ENCODE measurements around the gene NKG7. TPM values are rescaled to one million over a fixed set of nuclear protein-coding genes. Genes with fewer than 3 reads are reported as not detected.
"Not testable (repeated sequence)": the region's sequence is repeated elsewhere in the genome, so short reads cannot be mapped to it uniquely, and the experiment has no call there.

Gene NKG7, protein sequence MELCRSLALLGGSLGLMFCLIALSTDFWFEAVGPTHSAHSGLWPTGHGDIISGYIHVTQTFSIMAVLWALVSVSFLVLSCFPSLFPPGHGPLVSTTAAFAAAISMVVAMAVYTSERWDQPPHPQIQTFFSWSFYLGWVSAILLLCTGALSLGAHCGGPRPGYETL
- not detected for total RNA-seq

DNA sequence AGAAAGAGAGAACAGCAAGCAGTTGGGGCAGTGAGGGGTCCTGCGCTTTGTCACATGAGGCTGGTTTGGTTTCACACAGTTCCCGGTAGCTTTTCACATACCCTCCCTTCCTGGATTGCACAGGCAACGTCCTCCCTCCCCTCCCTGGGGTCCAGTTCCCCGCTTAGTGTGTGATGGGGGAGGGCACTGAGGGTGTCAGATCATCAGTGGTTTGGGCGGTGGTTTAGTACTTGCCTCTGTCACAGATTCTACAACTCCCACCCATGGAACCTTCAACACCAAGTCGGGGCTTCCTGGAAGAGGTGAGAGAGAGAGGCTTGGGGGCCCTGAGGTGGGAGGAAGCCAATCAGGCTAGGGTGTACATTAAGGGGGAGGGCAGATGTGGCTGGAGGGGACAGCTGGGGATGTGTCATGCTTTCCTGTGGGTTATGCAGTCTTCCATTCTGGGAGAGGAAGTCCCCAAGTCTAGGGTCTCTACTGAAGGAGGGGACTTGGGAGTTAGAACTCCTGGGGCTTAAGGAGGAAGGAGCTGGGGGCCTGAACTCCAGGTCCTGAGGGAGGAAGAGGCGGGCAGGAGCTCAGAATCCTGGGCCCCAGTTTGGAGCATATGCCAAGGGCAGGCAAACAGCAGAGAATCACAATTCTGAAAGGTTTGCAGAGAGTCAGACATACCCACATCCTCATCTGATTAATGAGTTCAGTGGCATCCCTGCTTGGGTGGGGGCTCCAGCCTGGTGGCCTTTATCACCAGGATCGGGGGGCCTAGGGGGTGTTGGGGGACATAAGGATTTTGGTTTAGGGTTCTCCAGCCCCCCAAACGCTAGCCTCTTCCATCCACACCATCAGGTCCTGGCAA, at the start of gene NKG7:
TSS of gene NKG7 (minus strand) at position 6 of the 856 bp plus-strand sequence. CDS start 119 bp downstream, outside the sequence.
- Histone ChIP-seq H3K27ac (no peak within 1 kb of the TSS), H3K4me3 (no peak within 1 kb of the TSS), H3K27me3 (no peaks in the 10 kb centered on the region), H3K36me3 (replicated peaks in 1 of 2; ENCODE audit: insufficient read depth in 1 of 2, low read depth in 2 of 2) (no peaks in the 10 kb centered on the region), H3K9me3 (no peaks in the 10 kb centered on the region), H3K4me1 (peaks cover 2% of the 10 kb centered on the region)
- WGBS, 2 donors = 36 to 42% methylated on average over 7 to 9 of the region's 9 CpGs
- no peak for ATAC-seq
- peak in 1 of 4 donors; percentile 32 for DNase-seq
- TF ChIP-seq POLR2A (IDR thresholded peaks at IDR 0.05) = no peak
- TF ChIP-seq, protein P1, sequence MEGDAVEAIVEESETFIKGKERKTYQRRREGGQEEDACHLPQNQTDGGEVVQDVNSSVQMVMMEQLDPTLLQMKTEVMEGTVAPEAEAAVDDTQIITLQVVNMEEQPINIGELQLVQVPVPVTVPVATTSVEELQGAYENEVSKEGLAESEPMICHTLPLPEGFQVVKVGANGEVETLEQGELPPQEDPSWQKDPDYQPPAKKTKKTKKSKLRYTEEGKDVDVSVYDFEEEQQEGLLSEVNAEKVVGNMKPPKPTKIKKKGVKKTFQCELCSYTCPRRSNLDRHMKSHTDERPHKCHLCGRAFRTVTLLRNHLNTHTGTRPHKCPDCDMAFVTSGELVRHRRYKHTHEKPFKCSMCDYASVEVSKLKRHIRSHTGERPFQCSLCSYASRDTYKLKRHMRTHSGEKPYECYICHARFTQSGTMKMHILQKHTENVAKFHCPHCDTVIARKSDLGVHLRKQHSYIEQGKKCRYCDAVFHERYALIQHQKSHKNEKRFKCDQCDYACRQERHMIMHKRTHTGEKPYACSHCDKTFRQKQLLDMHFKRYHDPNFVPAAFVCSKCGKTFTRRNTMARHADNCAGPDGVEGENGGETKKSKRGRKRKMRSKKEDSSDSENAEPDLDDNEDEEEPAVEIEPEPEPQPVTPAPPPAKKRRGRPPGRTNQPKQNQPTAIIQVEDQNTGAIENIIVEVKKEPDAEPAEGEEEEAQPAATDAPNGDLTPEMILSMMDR (IDR thresholded peaks at IDR 0.05) = no peak
- intact Hi-C loops (cut with DNase I) = no loop called here

DNA sequence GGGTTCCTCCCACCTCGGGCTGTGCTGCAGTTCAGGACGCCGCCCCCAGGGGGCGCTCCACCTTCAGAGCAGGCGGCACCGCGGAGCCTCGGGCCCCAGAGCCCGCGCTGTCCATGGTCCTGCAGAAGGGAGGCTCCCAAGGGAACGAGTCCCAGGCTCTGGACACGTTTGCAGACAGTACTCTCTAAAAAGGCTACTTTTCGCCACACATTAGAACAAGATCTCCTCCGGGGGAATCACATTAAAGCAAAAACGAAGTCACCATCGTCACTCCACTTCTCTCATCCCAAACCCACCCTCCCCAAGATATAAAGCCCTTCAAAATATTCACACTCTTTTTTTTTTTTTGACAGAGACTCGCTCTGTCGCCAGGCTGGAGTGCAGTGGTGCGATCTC, 49.6 kb upstream of the NKG7 start:
- H3K27me3 ChIP-seq = no peaks in the 10 kb centered on the region
- no peaks in the 10 kb centered on the region for H3K4me1 ChIP-seq
- 8 to 9% methylated on average over 15 to 19 of the region's 19 CpGs for WGBS, 2 donors
- H3K36me3 ChIP-seq (replicated peaks in 1 of 2; ENCODE audit: insufficient read depth in 1 of 2, low read depth in 2 of 2) = no peaks in the 10 kb centered on the region
- TF ChIP-seq, protein P1 (IDR thresholded peaks at IDR 0.05) = peak; percentile 75 to 95 (median 90)
- no peak for TF ChIP-seq POLR2A (IDR thresholded peaks at IDR 0.05)
- no peak overlapping the region for H3K27ac ChIP-seq
- DNase-seq = peak; percentile 73 to 87 (median 84)
- intact Hi-C loops (cut with DNase I) = no loop called here
- no peaks in the 10 kb centered on the region for H3K9me3 ChIP-seq
- no peak overlapping the region for H3K4me3 ChIP-seq
- ATAC-seq = peak; percentile 74

DNA sequence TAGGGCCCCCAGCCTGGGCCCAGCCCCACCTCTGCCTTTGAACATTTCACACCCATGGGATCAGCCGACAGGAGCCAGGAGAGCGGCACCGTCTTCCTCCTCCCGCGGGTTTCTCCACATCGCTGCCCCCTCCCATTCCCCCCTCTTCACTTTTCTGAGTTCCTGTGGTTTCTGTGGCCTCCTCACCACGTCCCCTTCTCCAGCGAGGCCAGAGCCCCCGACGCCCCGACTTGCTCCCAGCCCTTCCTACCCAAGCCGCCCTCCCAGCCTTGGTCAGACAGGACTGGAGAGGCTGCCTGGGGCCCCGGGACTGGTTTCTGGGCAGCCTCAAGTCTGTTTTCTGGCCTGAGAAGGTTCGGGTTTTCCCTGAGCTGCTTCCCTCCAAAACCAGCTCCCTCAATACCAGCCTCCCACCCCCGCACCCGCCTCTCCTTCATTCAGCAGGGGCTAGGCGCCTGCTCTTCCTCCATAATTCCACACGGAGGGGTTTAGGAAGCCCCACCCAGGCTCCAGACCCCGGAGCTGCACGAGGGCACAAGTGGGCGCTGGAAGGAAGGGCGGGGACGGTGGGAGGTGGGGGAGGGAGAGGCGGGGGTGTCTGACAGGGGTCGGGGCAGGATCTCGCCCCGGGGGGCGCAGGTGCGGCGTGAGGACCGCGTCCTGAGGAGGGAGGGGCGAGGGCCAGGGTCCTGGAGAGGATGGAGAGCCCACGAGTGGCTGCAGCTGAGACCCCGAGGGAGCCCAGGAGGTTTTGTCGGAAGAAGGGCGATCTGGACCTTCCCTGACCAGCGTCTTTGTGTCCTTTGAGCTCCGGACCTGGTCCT, 49.0 kb upstream of the NKG7 start:
- no peak overlapping the region for H3K4me3 ChIP-seq
- H3K36me3 ChIP-seq (replicated peaks in 1 of 2; ENCODE audit: insufficient read depth in 1 of 2, low read depth in 2 of 2) = no peaks in the 10 kb centered on the region
- H3K27me3 ChIP-seq = no peaks in the 10 kb centered on the region
- WGBS, 2 donors = 7 to 16% methylated on average over 12 to 39 of the region's 39 CpGs
- TF ChIP-seq POLR2A (IDR thresholded peaks at IDR 0.05) = no peak
- TF ChIP-seq, protein P1 (IDR thresholded peaks at IDR 0.05) = no peak
- H3K4me1 ChIP-seq = no peaks in the 10 kb centered on the region
- no peak for ATAC-seq
- H3K27ac ChIP-seq = no peak overlapping the region
- H3K9me3 ChIP-seq = no peaks in the 10 kb centered on the region
- intact Hi-C loops (cut with DNase I) = no loop called here
- DNase-seq = no peak

DNA sequence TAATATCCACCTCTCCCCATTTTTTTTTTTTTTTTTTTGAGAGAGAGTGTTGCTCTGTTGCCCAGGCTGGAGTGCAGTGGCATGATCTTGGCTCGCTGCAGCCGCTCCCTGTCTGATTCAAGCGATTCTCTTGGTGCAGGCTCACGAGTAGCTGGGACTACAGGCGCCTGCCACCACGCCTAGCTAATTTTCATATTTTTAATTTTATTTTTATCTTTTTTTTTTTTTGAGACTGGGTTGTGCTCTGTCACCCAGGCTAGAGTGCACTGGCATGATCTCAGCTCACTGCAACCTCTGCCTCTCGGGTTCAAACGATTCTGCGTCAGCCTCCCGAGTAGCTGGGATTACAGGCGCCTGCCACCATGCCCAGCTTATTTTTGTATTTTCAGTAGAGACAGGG, 48.1 kb upstream of the NKG7 start:
- H3K27me3 ChIP-seq; H3K36me3 ChIP-seq (replicated peaks in 1 of 2; ENCODE audit: insufficient read depth in 1 of 2, low read depth in 2 of 2); DNase-seq; ATAC-seq; H3K9me3 ChIP-seq; H3K4me1 ChIP-seq; H3K27ac ChIP-seq; H3K4me3 ChIP-seq; intact Hi-C loops (cut with DNase I): not testable (repeated sequence)
- WGBS, 2 donors = 69 to 77% methylated on average over 10 to 11 of the region's 11 CpGs

DNA sequence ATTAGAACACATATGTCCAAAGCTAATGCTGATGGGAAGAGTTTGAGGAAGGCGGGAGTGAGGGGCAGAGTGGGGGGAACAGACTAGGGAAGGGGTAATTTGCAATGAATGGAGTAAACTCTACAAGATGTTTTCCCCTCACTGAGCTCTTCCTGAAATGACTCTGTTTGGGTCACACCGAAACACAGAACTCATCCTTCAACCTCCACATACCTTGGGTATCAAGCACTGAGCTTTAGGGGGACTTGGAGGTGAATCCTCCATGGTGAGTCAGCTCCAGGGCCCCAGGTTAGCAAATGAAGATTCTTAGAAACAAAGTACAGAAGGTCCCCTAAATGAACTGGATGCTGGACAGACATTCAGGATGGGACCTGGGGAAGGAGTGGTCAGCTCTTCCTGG, 46.3 kb upstream of the NKG7 start:
- TF ChIP-seq, protein P1 (IDR thresholded peaks at IDR 0.05) = no peak
- no peak for TF ChIP-seq POLR2A (IDR thresholded peaks at IDR 0.05)
- H3K4me1 ChIP-seq = no peaks in the 10 kb centered on the region
- no peaks in the 10 kb centered on the region for H3K9me3 ChIP-seq
- intact Hi-C loops (cut with DNase I) = no loop called here
- no peaks in the 10 kb centered on the region for H3K36me3 ChIP-seq (replicated peaks in 1 of 2; ENCODE audit: insufficient read depth in 1 of 2, low read depth in 2 of 2)
- no peak overlapping the region for H3K4me3 ChIP-seq
- no peaks in the 10 kb centered on the region for H3K27me3 ChIP-seq
- no peak for DNase-seq
- ATAC-seq = no peak
- H3K27ac ChIP-seq = no peak overlapping the region
- WGBS, 2 donors = 72 to 78% methylated on average over 2 of the region's 2 CpGs

Measured in body of pancreas (tissue), 4 donors.